CD4-positive, alpha-beta T cell treated with Interferon alpha-2 for 1 hour (primary cell): Measurements from ENCODE around the gene ACKR4.

ENCODE experiments used
- DNase-seq, 2 donors: peaks; one replicate each; pipeline ENCODE4 v3.0.0-alpha.2; 2020 to 2022

ACKR4 gene

DNA sequence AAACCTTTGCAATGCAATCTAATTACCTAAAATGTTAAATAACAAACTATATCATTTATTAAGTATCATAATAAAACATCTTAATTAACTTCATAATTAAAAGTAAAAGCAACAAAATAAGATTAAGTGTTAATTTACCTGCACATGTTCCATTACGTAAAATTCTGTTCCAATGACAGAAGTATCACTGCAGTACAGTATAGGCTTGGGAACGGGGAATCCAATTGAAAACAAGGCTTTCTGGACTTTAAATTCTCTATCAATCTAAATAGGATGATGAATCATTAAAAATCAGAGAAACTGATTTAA is 45.4 kb downstream of the ACKR4 start:
- no peak for DNase-seq

DNA sequence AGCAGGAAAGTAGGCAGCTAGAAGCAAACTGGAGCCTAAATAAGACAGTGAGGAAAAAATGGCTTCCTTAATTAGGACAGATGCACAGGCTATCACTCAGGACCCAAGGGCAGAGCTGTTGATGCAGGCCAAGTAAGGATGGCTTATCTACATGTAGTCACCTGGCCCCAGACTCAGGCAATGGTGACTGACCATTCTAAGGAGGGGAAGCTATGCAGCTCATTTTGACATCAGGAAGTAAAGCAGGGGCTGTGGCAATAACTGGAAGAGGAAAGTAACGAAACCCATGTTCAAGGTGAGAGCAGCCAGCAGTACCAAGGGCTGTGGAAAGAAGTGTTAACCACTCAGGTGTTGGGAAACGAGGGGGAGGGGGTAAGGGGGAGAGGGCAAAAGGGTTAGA is 46.3 kb downstream of the ACKR4 start:
- DNase-seq = no peak

DNA sequence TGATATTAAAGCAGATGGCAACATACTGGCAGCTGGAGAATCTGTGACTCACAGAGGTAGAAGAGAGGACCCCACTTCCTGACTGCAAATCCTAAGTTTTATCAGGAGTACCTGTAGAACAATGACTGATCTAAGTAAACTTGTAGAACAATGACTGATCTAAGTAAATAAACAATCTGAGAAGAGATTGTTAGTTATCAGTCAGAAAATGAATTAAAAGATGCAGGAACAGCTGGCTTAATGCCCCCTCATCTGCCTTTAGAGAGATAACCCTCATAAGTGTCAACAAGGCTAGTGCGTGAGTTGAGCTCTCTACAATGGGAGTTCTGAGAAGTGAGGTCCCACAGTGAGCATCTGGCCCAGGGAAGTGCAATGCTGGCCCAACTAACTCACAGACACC is 48.0 kb downstream of the ACKR4 start:
- DNase-seq = no peak

DNA sequence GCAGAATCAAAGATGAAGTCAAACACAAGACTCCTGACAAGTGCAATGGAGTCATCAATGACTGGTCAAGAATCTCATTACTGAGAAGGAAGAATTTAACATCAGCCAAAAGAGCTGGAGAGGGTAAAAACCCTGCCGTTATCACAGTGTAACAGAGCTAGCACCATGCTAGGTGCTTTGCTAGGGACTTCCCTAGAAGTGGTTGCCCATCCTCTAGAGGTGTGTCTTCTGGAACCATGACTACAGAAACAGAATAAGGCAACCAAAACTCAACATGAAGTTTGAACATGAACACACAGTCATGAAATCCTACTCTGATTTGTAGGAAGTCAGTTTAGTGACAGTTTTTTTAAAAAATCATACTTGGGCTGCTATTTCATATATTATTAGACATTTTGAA is 53.1 kb downstream of the ACKR4 start:
- DNase-seq = no peak
